ENCODE measurements around the gene EHD4. TPM values are rescaled to one million over a fixed set of nuclear protein-coding genes. Genes with fewer than 3 reads are reported as not detected.

The EHD4 gene
- polyA plus RNA-seq, 4 donors: 8.7 to 20.5 (median 16.4) TPM

DNA sequence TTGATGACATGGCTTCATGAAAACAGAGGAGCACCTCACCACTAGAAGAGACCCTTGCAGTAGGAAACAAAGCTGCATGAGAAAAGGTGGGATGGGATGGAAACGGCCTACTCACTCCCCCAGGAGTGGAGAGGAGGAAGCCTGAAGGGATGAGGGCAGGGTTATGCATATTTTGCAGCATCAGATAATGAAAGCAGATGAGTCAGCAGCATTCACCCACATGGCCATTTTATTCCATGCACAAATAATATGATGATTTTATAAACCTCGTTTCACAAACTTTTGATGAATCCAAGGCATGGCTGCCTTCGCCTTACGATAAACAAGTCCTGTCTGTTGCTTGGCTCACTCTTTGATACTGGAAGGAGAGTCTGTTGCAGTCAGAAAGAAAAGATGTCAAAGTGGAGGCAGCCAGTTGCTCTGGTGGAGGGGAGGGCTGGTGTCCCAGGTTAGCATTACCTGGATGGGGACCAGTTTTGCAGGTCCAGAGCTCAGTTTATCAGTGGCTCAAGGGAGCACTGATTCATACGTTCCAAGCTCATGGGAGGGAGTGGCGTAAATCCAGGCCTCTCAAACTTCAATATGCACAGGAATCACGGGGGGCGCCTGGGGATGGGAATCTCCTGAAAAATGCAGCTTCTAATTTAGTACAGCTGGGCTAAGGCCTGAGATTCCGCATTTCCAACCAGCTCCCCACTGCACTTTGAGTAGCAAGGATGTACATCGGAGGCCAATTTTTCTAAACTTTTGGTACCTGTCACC is 9.2 kb upstream of the EHD4 start:
- DNase-seq (ENCODE audit: low read depth in 4 of 4, low spot score in 3 of 4): no peak

- no peak for DNase-seq (ENCODE audit: low read depth in 4 of 4, low spot score in 3 of 4)
Observed at GRCh38 chr15:41980654-41981323, 8.4 kb upstream of the EHD4 start.

DNA sequence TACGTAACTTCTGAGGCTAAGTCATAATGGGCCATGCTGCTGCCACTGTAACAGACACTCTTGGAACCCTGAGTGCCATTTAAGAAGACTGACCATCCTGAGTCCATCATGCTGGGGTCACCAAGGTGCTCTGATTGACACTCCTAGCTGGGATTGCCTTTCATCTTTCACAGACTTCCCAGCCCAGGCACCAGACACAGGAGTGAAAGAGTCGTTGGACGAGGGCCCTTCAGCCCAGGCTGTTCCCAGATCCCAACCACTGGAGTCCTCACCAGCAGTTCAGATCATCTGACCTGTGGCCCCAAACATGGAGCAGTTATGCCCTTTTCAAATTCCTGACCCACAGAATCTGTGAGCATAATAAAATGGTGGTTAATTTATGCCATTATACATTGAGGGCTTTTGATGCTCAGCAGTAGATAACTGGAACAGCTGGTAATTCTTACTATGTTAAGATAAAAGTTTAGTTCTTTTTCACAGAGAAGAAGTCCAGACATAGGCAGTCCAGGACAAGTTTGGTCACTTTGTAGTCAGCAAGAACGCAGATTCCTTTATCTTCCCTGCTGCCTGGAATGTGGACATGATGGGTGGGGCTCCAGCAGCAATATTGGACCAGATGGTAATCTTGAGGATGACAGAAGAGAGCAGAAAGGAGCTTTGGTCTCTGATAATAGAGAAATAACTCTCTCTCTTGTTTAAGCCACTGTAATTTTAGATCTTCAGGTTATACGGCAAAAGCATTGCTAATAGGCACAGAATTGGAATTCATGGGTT is 7.3 kb upstream of the EHD4 start:
- DNase-seq (ENCODE audit: low read depth in 4 of 4, low spot score in 3 of 4): no peak

- DNase-seq (ENCODE audit: low read depth in 4 of 4, low spot score in 3 of 4): no peak
Observed at GRCh38 chr15:41978534-41978933, 6.2 kb upstream of the EHD4 start.

- DNase-seq (ENCODE audit: low read depth in 4 of 4, low spot score in 3 of 4): no peak
Observed at GRCh38 chr15:41977757-41978383, 5.5 kb upstream of the EHD4 start.

DNA sequence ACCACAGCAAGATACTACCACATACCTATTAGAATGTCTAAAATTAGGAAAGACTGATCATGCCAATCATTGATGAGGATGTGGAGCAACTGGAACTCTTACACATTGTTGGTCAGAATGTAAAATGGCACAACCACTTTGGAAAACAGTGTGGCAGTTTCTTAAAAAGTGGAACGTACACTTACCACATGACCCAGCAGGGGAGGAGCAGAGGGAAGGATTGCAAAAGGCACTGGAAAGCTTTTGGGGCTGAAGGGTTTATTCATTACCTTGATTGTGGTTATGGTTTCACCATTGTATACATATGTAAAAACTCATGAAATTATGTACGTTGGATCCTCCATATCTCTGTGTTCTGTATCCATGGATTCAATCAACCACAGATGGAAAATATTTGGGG is 3.3 kb upstream of the EHD4 start:
- no peak for DNase-seq (ENCODE audit: low read depth in 4 of 4, low spot score in 3 of 4)

- DNase-seq (ENCODE audit: low read depth in 4 of 4, low spot score in 3 of 4): no peak
Observed at GRCh38 chr15:41974041-41974440, 1.7 kb upstream of the EHD4 start.

GRCh38 chr15:41971895-41972252 is 483 bp downstream of the EHD4 start:
- DNase-seq (ENCODE audit: low read depth in 4 of 4, low spot score in 3 of 4): no peak

DNA sequence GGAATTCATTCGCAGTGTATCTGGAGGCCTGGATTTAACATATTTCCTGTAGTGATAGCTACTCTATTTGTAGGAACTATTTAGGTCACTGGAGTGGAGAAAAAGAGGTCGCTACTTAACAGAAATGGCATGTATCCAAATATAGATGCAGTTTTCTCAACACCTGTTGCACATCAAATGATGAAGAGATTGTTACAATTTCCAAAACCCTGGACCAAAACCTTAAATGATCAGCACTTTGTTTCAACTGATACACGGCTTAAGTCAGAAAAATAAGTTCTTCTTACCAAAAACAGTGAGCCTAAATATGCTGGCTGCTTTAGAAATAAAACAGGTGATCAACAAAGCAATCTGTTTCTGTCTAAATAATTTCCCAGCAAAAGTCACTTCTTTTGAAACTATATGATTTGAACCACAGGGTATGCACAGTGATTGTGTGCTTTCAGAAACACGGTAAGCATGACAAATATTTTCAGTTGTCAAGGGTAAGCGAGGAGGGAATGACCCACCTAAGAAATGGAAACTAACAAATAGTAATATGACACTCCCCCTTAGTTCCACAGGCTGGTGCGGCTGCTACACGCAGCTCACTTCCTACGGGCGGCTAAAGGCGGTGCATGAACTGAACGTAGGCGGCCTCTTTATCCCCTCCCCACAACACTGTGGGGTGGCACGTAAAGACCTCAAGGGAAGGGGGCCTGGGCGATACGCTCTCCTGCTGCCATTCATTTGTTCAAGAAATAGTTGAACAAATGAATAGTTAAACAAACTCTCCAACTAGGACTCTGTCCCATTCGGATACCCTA is 1.1 kb downstream of the EHD4 start:
- peak in 1 of 4 donors; percentile 49 for DNase-seq (ENCODE audit: low read depth in 4 of 4, low spot score in 3 of 4)

GRCh38 chr15:41970456-41970855 is 1.9 kb downstream of the EHD4 start:
- DNase-seq (ENCODE audit: low read depth in 4 of 4, low spot score in 3 of 4): no peak

- DNase-seq (ENCODE audit: low read depth in 4 of 4, low spot score in 3 of 4): no peak
Observed at GRCh38 chr15:41969851-41970431, 2.4 kb downstream of the EHD4 start.

GRCh38 chr15:41968701-41969100 is 3.7 kb downstream of the EHD4 start:
- DNase-seq (ENCODE audit: low read depth in 4 of 4, low spot score in 3 of 4): no peak

GRCh38 chr15:41967506-41968206 is 4.7 kb downstream of the EHD4 start:
- DNase-seq (ENCODE audit: low read depth in 4 of 4, low spot score in 3 of 4): no peak

GRCh38 chr15:41966920-41967465 is 5.4 kb downstream of the EHD4 start:
- no peak for DNase-seq (ENCODE audit: low read depth in 4 of 4, low spot score in 3 of 4)

- no peak for DNase-seq (ENCODE audit: low read depth in 4 of 4, low spot score in 3 of 4)
Observed at GRCh38 chr15:41966414-41966812, 5.9 kb downstream of the EHD4 start.

GRCh38 chr15:41965441-41966413 is 6.6 kb downstream of the EHD4 start:
- no peak for DNase-seq (ENCODE audit: low read depth in 4 of 4, low spot score in 3 of 4)

DNA sequence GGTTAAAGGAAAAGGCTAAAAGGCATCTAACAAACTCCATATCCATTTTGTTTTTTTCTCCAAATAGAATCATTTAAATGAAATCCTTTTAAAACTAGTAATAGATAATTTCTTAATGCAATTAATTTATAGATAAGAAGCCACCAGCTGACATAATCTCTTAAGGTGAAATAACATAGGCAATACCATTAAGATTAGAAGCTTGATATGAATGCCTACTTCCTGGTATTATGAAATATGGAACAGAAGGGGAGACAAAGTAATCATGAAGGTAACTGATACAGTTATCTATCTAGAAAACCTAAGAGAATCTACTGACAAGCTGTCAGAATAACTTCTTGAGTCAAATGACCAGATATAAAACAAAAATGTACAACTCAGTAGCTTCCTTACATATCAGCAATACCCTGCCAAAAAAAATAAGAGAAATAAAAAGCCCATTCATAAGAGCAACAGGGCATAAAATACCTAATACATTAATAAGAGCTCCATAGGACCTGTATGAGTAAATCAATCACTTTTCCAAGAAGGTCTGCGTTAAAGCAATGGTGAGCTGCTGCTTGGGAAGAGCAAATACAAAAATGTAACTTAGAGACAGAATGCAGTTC is 10.7 kb downstream of the EHD4 start:
- no peak for DNase-seq (ENCODE audit: low read depth in 4 of 4, low spot score in 3 of 4)

Data from left renal pelvis (tissue), 4 donors.